Left renal pelvis (tissue), 4 donors: ENCODE data around the gene TLL2. TPM values are rescaled to one million over a fixed set of nuclear protein-coding genes. Genes with fewer than 3 reads are reported as not detected.

Experiments used
- DNase-seq, 4 donors: peaks; one replicate each; pipeline ENCODE4 v3.0.0-alpha.2; 2013; ENCODE audit warnings: low read depth in 4 of 4, low spot score in 3 of 4
- polyA plus RNA-seq, 4 donors: library from polyadenylated mRNA; unstranded; fragments of 120-200 nt; gene quantifications; one replicate each; pipeline ENCODE4 v1.2.1, GENCODE V29; 2013; ENCODE audit not compliant: insufficient read length in 4 of 4

The TLL2 gene
- polyA plus RNA-seq, 4 donors: 0.40 to 0.93 (median 0.73) TPM

- no peak for DNase-seq
Observed at GRCh38 chr10:96369890-96370583, 143.7 kb downstream of the TLL2 start.

GRCh38 chr10:96368971-96369370, 144.8 kb downstream of the TLL2 start:
- no peak for DNase-seq

- no peak for DNase-seq
Observed at GRCh38 chr10:96367470-96367869, 146.3 kb downstream of the TLL2 start.

GRCh38 chr10:96366508-96366907, 147.2 kb downstream of the TLL2 start:
- DNase-seq: no peak

GRCh38 chr10:96365571-96365970, 148.2 kb downstream of the TLL2 start:
- DNase-seq: no peak

GRCh38 chr10:96360766-96361165, 153.0 kb downstream of the TLL2 start:
- DNase-seq: no peak

GRCh38 chr10:96360331-96360730, 153.4 kb downstream of the TLL2 start:
- no peak for DNase-seq

GRCh38 chr10:96359616-96360015, 154.1 kb downstream of the TLL2 start:
- DNase-seq: no peak

GRCh38 chr10:96358851-96359540, 154.7 kb downstream of the TLL2 start, which contains the start of gene OPALIN:
Gene OPALIN (minus strand): TSS chr10:96359002. CDS start chr10:96358896, 106 bp downstream.
- DNase-seq: no peak

- DNase-seq: no peak
Observed at GRCh38 chr10:96357038-96357620, 156.6 kb downstream of the TLL2 start.

- no peak for DNase-seq
Observed at GRCh38 chr10:96352582-96352981, 161.1 kb downstream of the TLL2 start.

GRCh38 chr10:96352027-96352426, 161.7 kb downstream of the TLL2 start:
- no peak for DNase-seq

GRCh38 chr10:96346295-96346694, 167.4 kb downstream of the TLL2 start:
- DNase-seq: no peak

GRCh38 chr10:96345222-96345621, 168.5 kb downstream of the TLL2 start:
- DNase-seq: no peak

GRCh38 chr10:96344178-96344577, 169.5 kb downstream of the TLL2 start:
- no peak for DNase-seq

- DNase-seq: no peak
Observed at GRCh38 chr10:96342402-96342801, 171.3 kb downstream of the TLL2 start.

GRCh38 chr10:96341219-96342182, 172.2 kb downstream of the TLL2 start:
- DNase-seq: no peak

- DNase-seq: peak in 3 of 4 donors; percentile 24 to 41 (median 29)
Observed at GRCh38 chr10:96339956-96340904, 173.5 kb downstream of the TLL2 start.

GRCh38 chr10:96339383-96339782, 174.3 kb downstream of the TLL2 start:
- DNase-seq: no peak
